GM19324 (cell line): Measurements from ENCODE around the gene KPTN.
"Not testable (repeated sequence)": the region's sequence is repeated elsewhere in the genome, so short reads cannot be mapped to it uniquely, and the experiment has no call there.

ENCODE experiments used
- ATAC-seq: cut with Tn5 transposase; IDR thresholded peaks from one replicate; pipeline ENCODE4 v1.9.1; 2021; ENCODE audit warnings: mild to moderate bottlenecking, moderate library complexity; ENCODE audit not compliant: unreplicated experiment, low FRiP score

KPTN gene

DNA sequence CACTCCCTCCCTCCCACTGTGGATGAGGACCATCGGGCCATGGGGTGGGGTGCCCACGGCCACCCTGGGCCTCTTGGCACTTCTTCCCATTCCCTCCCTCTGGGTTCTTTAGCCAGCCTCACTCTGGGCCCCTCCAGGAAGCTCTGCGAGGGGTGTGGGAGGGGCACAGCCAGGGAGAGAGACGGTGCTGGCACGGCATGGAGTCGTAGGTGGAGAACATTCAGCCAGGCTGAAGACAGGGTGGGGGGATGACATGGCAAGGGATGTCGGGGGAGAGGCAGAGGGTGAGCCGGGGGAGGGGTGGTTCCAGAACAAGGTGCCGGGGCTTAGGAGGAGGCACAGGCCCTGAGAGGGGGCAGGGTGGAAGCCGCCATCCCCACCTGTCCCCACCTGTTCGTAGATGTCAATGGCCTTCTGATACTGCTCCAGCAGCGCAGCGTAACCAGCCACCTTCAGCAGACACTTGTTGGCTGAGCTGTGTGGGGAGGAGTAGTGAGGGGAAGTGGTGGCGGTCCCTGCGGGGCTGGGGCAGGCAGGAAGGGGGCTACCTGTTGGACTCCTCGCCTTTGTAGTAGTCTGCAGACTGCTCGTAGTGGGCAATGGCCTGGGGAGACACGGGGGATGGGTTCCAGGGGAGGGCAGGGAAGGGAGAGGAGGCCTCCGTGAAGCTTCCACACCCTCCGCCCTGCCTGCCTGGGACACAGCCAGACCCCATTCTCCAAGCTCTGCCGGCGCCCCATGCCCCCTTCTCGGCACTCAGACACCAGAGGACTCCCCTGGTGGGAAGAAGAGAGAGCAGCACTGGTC lies 8.8 kb upstream of the KPTN start:
- no peak for ATAC-seq

DNA sequence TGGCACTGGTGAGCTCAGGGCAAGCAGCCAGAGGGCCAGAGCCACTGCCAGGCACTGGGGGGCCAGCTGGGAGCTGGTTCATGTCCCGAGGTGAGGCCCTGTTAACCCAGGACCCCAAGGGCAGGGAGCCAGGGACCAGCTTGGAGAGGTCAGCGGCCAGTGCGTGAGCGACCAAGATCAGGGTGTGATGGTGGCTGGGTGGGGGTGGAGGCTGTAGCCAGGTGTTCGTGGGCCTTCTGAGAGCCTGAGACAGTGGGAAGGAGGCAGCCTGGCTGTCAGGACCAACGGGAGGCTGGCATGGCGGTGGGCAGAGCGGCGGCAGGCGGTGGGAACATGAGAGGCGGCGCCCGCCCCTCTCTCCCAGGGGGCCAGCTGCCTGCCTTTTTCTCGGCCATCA lies 8.1 kb upstream of the KPTN start:
- no peak for ATAC-seq

DNA sequence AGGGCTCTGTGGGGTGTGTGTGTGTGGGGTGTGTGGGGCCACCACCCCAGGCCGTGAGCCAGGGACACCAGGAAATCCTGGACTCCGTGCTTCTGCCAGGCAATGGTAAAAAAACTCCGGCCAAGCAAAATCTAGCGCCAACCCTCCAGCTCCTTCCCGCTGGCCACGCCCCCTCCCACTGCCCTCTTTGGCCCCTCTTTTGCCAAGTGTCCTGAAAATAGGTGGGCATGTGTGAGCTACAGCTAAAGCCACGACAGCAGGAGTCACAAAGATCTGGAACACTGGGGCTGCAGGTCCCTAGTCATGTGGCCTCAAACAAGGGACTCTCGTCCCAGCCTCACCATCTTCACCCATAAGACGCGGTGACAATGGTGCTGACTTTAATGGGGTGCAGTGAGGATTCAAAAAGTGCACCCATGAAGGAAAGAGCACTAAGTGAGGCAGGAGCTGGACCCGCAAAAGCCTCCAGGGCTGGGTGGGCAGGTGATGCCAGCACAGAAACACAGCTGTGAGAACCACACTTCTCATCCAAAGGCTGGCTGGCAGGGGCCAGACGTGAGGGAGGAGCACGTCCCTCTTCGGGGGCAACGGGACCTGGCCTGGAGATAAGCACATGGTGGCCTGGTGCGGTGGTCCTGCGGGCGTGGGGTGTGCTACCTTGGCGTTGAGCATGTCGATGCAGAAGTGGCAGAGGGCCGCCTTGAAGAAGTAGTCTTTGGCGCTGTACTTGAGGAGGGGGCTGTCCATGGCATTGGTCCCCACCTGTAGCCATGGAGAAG lies 7.5 kb upstream of the KPTN start:
- no peak for ATAC-seq

- ATAC-seq: no peak
Observed at GRCh38 chr19:47490847-47491246, 6.8 kb upstream of the KPTN start.

DNA sequence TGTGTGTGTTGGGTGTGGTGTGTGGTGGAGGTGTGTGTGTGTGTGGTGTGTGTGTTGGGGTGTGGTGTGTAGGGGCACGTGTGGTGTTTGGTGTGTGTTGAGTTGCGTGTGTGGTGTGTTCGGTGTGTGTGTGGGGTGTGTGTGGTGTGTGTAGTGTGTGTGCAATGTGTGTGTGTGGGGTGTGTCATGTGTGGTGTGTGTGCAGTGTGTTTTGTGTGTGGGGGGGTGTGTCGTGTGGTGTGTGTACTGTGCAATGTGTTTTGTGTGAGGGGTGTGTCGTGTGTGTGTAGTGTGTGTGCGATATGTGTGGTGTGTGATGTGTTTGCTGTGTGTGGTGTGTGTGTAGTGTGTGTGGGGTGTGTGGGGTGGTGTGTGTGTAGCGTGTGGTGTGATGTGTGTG lies 6.0 kb upstream of the KPTN start:
- no peak for ATAC-seq

DNA sequence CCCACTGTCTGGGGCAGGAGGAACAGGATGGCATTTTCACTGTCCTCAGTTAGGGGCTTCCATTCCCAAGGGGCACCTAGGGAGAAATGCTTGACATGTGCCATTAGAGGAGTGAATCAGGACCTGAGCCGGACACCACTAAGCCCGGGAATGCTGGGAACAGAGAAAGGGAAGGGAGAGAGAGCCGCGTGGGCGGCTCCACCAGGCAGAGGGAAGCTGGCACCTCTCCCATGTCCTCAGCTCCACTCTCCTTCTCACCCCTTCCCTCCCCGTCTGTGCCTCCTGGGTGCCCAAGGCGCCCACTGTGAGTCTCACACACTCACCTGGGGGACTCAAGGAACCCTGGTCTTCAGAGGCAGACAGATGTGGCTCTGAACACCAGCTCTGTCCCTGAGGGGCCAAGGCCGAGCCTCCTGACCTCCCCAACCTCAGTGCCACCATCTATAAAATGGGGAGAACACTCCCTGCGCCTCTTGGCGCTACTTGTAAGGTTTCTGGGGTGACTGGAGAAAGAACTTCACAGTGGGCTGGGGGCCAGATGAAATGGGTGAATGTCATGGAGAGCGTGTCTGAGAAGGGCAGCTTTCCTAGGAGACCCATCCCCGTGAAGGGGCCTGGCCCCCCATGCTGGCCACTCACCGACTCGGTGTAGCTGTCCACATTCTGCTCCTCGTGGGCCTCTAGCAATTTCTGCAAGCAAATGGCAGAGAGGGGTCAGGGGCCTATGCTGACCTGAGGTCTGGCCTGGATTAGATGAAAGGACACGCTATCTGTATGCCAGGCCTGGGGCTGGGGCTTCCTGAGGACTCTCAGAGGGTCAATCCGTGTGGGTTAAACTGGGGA lies 5.3 kb upstream of the KPTN start:
- ATAC-seq: no peak

DNA sequence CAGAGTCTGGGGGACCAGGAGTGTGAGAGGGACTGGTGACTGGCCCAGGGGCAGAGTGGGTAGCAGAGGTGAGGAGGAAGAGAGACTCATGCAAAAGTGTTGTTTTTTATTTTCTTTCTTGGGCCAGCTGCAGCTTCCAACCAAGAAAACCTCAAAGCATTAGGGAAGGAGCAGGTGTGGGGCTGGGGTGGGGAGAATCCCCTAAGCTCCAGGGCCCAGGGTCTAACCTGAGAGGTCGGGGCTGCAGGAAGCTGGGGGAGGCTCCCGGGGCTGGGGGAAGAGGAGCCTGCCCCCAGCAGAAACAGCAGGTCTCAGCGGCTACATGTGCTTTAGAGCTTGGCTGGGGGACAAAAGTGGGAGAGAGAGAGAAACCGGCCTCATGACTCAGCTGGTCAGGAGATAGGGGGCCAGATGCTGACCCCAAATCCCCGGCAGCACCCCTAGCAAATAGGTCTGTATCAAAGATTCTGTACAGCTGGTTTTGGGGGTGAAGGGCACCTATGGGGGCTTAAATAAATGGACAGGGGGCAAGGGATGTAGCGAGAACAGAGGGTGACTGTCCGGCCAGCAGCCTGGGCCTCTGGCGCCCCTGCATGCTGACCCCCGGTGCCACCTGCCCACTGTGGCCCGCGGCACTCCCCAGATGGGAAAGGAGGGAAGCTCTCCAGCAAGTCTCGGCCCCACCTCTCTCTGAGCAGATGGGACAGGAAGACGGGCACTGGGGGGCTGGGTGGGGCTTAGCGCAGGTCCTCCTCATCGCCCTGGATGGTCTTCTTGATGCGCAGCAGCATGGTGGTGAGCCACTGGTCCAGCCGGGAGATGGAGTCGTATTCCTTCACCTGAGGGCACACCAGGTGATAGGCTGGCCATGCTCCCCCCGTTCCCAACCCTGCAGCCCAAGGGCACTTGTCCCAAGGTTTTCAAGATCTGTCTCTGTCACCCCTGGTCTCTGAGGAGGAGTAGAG lies 3.8 kb upstream of the KPTN start:
- no peak for ATAC-seq

DNA sequence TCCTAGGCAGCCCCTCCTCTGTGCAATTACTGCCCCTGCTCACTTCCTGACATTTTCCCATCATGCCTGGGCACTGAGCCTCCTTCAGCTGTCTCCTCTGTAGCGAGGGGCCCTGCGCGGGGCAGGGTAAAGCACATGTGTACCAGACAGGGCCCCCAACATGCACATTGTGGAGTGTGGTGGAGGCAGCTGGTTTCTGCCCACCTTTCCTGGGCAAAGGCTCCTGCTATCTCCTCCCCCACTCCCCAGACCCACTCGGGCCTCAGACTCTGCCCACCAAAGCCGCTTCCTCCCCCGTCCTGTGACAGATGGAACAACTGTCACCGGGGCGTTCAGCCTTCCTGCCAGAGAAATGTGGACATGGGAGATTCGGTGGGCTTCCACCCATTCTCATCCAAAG lies 2.9 kb upstream of the KPTN start:
- ATAC-seq: no peak

DNA sequence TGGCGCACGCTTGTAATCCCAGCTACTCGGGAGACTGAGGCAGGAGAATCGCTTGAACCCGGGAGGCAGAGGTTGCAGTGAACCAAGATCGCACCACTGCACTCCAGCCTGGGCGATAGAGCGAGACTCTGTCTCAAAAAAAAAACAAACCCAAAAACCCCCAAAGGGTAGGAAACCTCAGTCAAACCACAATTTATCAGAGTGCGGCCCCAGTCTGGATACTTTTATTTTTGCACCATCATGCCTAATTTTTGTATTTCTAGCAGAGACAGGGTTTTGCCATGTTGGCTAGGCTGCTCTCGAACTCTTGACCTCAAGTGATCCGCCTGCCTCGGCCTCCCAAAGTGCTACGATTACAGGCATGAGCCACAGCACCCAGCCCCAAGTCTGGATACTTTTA lies 2.2 kb upstream of the KPTN start:
- not testable (repeated sequence) for ATAC-seq

DNA sequence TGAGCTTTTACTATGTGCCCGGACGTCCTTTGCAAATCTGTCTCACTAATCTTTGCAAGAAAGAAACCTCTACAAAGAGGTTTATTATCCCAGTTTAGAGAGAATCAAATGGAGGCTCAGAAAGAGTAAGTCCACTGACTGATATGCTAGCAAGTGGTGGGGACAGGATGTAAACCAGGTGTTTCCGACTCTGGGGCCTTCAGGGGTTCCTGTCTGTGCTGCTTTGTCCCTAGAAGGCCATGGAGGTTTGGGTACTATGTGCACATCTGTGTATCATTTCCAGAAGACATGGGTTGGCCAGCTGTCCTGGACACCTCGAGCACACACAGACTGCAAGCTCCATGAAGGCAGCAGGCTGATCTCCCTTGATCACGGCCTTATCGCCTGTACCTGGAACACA lies 1.2 kb upstream of the KPTN start:
- ATAC-seq: no peak

GRCh38 chr19:47483200-47483599 lies 819 bp downstream of the KPTN start:
- no peak for ATAC-seq

DNA sequence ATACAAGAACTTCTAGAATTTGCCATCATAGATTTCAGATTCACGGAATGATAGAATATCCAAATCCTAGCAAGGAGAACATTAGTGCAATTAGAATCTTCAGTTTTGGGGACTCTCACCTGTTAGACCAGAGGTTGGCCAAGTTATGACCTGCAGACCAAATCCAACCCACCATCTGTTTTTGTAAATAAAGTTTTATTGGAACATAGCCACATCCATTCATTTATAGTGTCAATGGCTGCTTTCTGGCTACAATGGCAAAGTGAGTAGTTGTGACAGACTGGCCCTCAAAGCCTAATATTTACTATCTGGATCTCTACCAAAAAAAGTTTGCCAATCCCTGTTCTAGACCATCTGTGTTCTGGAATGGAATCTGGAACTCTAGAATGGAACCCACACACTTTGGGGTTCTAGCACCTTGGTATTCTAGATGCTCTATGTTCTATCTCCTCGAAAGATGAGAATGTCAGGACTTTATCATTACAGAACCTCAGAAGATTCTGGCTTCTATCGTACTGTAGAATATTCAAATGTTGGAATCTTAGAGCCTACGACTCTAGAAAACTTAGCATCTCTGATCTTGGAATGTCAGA lies 2.5 kb downstream of the KPTN start:
- no peak for ATAC-seq

- no peak for ATAC-seq
Observed at GRCh38 chr19:47480658-47481057, 3.4 kb downstream of the KPTN start.

- ATAC-seq: no peak
Observed at GRCh38 chr19:47479701-47480503, 4.1 kb downstream of the KPTN start.

DNA sequence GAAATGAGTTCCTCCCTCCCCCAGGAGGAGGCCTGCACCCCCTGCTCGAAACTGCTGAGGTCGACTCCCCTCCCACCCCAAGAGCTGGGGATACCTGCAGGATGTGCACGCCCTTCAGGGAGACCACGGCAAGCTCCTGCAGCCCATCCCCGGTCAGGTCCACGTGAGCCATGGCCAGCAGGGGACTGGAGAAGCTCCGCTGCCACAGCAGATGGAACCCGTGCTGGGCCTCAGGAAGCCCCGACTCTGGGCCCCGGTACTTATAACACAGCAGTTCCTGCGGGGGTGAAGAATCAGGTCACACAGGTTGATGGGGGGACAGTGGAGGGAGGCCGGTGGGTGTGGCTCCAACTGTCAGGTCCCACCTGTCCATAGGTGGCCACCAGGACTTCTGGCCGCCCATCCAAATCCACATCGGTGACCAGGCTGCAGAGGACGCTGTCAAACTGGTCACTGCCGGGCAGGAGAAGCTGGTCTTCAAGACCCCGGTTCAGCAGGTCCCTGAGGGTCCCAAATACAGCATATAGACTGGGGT lies 7.5 kb downstream of the KPTN start:
- no peak for ATAC-seq

GRCh38 chr19:47475465-47475864 lies 8.6 kb downstream of the KPTN start:
- ATAC-seq: no peak

- ATAC-seq: no peak
Observed at GRCh38 chr19:47473336-47473735, 10.7 kb downstream of the KPTN start.

- no peak for ATAC-seq
Observed at GRCh38 chr19:47471733-47472457, 12.1 kb downstream of the KPTN start, which contains the start of gene SLC8A2. Gene SLC8A2 (minus strand): TSS chr19:47471893. CDS start chr19:47466403, 5,490 bp downstream.
